ENCODE results near the gene SETD1A. TPM values are rescaled to one million over a fixed set of nuclear protein-coding genes. Genes with fewer than 3 reads are reported as not detected.
A peak's percentile ranks its signal among the peaks of the same experiment; 100 is the strongest.

Gene SETD1A
- total RNA-seq, 3 donors from 2014 or later (not counting 1 experiment from before 2014, with no cell fraction given), result 32.9 to 34.5 (median 33.9) TPM

- Mint-ChIP-seq H3K27me3 (ENCODE audit: low read depth in 2 of 2) (no peaks in the 10 kb centered on the region), H3K4me3 (peak overlapping the region; percentile 100), H3K4me1 (peaks cover 15 to 38% of the 10 kb centered on the region in 2 donors), H3K9me3 (no peaks in the 10 kb centered on the region), H3K27ac (peak overlapping the region; percentile 99 to 100), H3K36me3 (no peaks in the 10 kb centered on the region)
- H3K27ac ChIP-seq (ENCODE audit: low read length), result peak overlapping the region; percentile 65
- intact Hi-C loops (cut with micrococcal nuclease), result loop anchor here (1.0 to 5.0 kb wide), 9 partner anchors 25 to 264 kb away; partner anchors contain the start of genes CFAP119, FBRS, PHKG2 and RNF40
- H3K27me3 ChIP-seq (ENCODE audit: control insufficient read depth, insufficient read depth, low read length), result no peaks in the 10 kb centered on the region
- WGBS (ENCODE audit: insufficient coverage), result under 1% methylated on average over 37 of the region's 37 CpGs
- peaks cover 21% of the 10 kb centered on the region for H3K4me1 ChIP-seq (ENCODE audit: control insufficient read depth, insufficient read depth, low read length)
- TF ChIP-seq CTCF (IDR thresholded peaks at IDR 0.05), result peak; percentile 86
- H3K9me3 ChIP-seq (ENCODE audit: control insufficient read depth, insufficient read depth, low read length), result no peaks in the 10 kb centered on the region
- peak; percentile 88 to 93 for DNase-seq
- peak overlapping the region; percentile 86 for H3K4me3 ChIP-seq (ENCODE audit: low read length)
- ATAC-seq, result peak; percentile 16 to 39 (median 22)
- H3K36me3 ChIP-seq (ENCODE audit: control insufficient read depth, insufficient read depth, low read length), result no peaks in the 10 kb centered on the region
Observed at GRCh38 chr16:30921748-30922419, 35.7 kb upstream of the SETD1A start.

- no peaks in the 10 kb centered on the region for H3K9me3 Mint-ChIP-seq
- H3K4me3 Mint-ChIP-seq, result peak overlapping the region; percentile 100
- H3K27me3 ChIP-seq (ENCODE audit: control insufficient read depth, insufficient read depth, low read length), result no peaks in the 10 kb centered on the region
- peaks cover 15 to 38% of the 10 kb centered on the region in 2 donors for H3K4me1 Mint-ChIP-seq
- no peak for TF ChIP-seq CTCF (IDR thresholded peaks at IDR 0.05)
- peak; percentile 80 to 93 (median 82) for ATAC-seq
- H3K27me3 Mint-ChIP-seq (ENCODE audit: low read depth in 2 of 2), result no peaks in the 10 kb centered on the region
- H3K4me1 ChIP-seq (ENCODE audit: control insufficient read depth, insufficient read depth, low read length), result peaks cover 21% of the 10 kb centered on the region
- H3K9me3 ChIP-seq (ENCODE audit: control insufficient read depth, insufficient read depth, low read length), result no peaks in the 10 kb centered on the region
- peak overlapping the region; percentile 86 for H3K4me3 ChIP-seq (ENCODE audit: low read length)
- H3K27ac Mint-ChIP-seq, result peak overlapping the region; percentile 99 to 100
- whole genome bisulfite sequencing (ENCODE audit: insufficient coverage), result under 1% methylated on average over 42 of the region's 42 CpGs
- H3K36me3 Mint-ChIP-seq, result no peaks in the 10 kb centered on the region
- intact Hi-C loops (cut with micrococcal nuclease), result loop anchor here (1.0 to 5.0 kb wide), 8 partner anchors 25 to 264 kb away; partner anchors contain the start of genes CFAP119, FBRS, PHKG2 and RNF40
- H3K27ac ChIP-seq (ENCODE audit: low read length), result peak overlapping the region; percentile 96
- no peaks in the 10 kb centered on the region for H3K36me3 ChIP-seq (ENCODE audit: control insufficient read depth, insufficient read depth, low read length)
- peak; percentile 97 to 99 for DNase-seq
Observed at GRCh38 chr16:30922420-30922959, 35.1 kb upstream of the SETD1A start.

- H3K4me1 ChIP-seq (ENCODE audit: control insufficient read depth, insufficient read depth, low read length), result peaks cover 21% of the 10 kb centered on the region
- DNase-seq (peak; percentile 85 to 98), ATAC-seq (peak; percentile 67 to 85 (median 72))
- H3K27ac ChIP-seq (ENCODE audit: low read length), result peak overlapping the region; percentile 96
- no peaks in the 10 kb centered on the region for H3K27me3 ChIP-seq (ENCODE audit: control insufficient read depth, insufficient read depth, low read length)
- under 1% methylated on average over 33 of the region's 33 CpGs for WGBS (ENCODE audit: insufficient coverage)
- no peaks in the 10 kb centered on the region for H3K27me3 Mint-ChIP-seq (ENCODE audit: low read depth in 2 of 2)
- no peaks in the 10 kb centered on the region for H3K9me3 Mint-ChIP-seq
- H3K4me3 Mint-ChIP-seq, result peak overlapping the region; percentile 100
- H3K27ac Mint-ChIP-seq, result peak overlapping the region; percentile 99 to 100
- H3K4me1 Mint-ChIP-seq, result peaks cover 15 to 38% of the 10 kb centered on the region in 2 donors
- H3K9me3 ChIP-seq (ENCODE audit: control insufficient read depth, insufficient read depth, low read length), result no peaks in the 10 kb centered on the region
- no peaks in the 10 kb centered on the region for H3K36me3 ChIP-seq (ENCODE audit: control insufficient read depth, insufficient read depth, low read length)
- no peaks in the 10 kb centered on the region for H3K36me3 Mint-ChIP-seq
- no peak for TF ChIP-seq CTCF (IDR thresholded peaks at IDR 0.05)
- intact Hi-C loops (cut with micrococcal nuclease), result loop anchor here (1.0 to 5.0 kb wide), 8 partner anchors 26 to 265 kb away; partner anchors contain the start of genes CFAP119, FBRS, PHKG2 and RNF40
- H3K4me3 ChIP-seq (ENCODE audit: low read length), result peak overlapping the region; percentile 86
Observed at GRCh38 chr16:30922960-30923535, 34.5 kb upstream of the SETD1A start.

Data from natural killer cell (primary cell).